Measurements from ENCODE around the gene MC1R. TPM values are rescaled to one million over a fixed set of nuclear protein-coding genes. Genes with fewer than 3 reads are reported as not detected.

The MC1R gene
- total and polyA plus RNA-seq, 2 experiments from 2014 or later = 0.74 to 4.3 TPM

GRCh38 chr16:89920723-89921122, 2.1 kb downstream of the MC1R start:
- Histone ChIP-seq H3K36me3 (ENCODE audit: insufficient read depth) (no peaks in the 10 kb centered on the region), H2AFZ (no peak overlapping the region), H3K79me2 (replicated peaks; ENCODE audit: insufficient read depth) (no peaks in the 10 kb centered on the region), H3K27ac (ENCODE audit: low read depth) (no peak overlapping the region), H3K4me3 (no peak overlapping the region; the same call in 1 of the 2 replicates), H3F3A (replicated peaks; ENCODE audit: low read depth) (peaks cover 17% of the 10 kb centered on the region), H3K27me3 (ENCODE audit: insufficient read depth) (peaks cover 25% of the 10 kb centered on the region), H3K4me1 (ENCODE audit: insufficient read depth) (peaks cover 35% of the 10 kb centered on the region), H3K9me2 (ENCODE audit: insufficient read depth) (no peaks in the 10 kb centered on the region), H3K4me2 (peak overlapping the region; percentile 92), H4K20me1 (replicated peaks; ENCODE audit: insufficient read depth) (no peaks in the 10 kb centered on the region; the same call in 1 of the 2 replicates)
- Mint-ChIP-seq H3K27ac (no peak overlapping the region), H3K27me3 (ENCODE audit: insufficient read depth, low read depth, poor library complexity) (peaks cover 56% of the 10 kb centered on the region), H3K4me3 (no peak overlapping the region), H3K9me3 (peaks cover 2% of the 10 kb centered on the region; the same call in 1 of the 3 replicates), H3K4me1 (peaks cover 20% of the 10 kb centered on the region), H3K36me3 (ENCODE audit: low read depth) (no peaks in the 10 kb centered on the region)
- no peak for TF ChIP-seq ZNF331 (CRISPR knock-in tag; IDR thresholded peaks at IDR 0.05; ENCODE audit: low read depth)
- no peak for TF ChIP-seq EZH2phosphoT487 (IDR thresholded peaks at IDR 0.05; ENCODE audit: unreplicated experiment)
- TF ChIP-seq ZNF114 (CRISPR knock-in tag; IDR thresholded peaks at IDR 0.05) = no peak
- TF ChIP-seq REST (IDR thresholded peaks at IDR 0.05; ENCODE audit: unreplicated experiment) = no peak
- TF ChIP-seq ETS1 (IDR thresholded peaks at IDR 0.05) = no peak
- no peak for TF ChIP-seq JUNB (IDR thresholded peaks at IDR 0.05; ENCODE audit: unreplicated experiment)
- TF ChIP-seq CTCF (conservative IDR thresholded peaks at IDR 0.05; ENCODE audit: low read depth in 2 of 2) = no peak
- no peak for TF ChIP-seq CREB1 (CRISPR knock-in tag; IDR thresholded peaks at IDR 0.05; ENCODE audit: low read depth)
- TF ChIP-seq, protein P1, sequence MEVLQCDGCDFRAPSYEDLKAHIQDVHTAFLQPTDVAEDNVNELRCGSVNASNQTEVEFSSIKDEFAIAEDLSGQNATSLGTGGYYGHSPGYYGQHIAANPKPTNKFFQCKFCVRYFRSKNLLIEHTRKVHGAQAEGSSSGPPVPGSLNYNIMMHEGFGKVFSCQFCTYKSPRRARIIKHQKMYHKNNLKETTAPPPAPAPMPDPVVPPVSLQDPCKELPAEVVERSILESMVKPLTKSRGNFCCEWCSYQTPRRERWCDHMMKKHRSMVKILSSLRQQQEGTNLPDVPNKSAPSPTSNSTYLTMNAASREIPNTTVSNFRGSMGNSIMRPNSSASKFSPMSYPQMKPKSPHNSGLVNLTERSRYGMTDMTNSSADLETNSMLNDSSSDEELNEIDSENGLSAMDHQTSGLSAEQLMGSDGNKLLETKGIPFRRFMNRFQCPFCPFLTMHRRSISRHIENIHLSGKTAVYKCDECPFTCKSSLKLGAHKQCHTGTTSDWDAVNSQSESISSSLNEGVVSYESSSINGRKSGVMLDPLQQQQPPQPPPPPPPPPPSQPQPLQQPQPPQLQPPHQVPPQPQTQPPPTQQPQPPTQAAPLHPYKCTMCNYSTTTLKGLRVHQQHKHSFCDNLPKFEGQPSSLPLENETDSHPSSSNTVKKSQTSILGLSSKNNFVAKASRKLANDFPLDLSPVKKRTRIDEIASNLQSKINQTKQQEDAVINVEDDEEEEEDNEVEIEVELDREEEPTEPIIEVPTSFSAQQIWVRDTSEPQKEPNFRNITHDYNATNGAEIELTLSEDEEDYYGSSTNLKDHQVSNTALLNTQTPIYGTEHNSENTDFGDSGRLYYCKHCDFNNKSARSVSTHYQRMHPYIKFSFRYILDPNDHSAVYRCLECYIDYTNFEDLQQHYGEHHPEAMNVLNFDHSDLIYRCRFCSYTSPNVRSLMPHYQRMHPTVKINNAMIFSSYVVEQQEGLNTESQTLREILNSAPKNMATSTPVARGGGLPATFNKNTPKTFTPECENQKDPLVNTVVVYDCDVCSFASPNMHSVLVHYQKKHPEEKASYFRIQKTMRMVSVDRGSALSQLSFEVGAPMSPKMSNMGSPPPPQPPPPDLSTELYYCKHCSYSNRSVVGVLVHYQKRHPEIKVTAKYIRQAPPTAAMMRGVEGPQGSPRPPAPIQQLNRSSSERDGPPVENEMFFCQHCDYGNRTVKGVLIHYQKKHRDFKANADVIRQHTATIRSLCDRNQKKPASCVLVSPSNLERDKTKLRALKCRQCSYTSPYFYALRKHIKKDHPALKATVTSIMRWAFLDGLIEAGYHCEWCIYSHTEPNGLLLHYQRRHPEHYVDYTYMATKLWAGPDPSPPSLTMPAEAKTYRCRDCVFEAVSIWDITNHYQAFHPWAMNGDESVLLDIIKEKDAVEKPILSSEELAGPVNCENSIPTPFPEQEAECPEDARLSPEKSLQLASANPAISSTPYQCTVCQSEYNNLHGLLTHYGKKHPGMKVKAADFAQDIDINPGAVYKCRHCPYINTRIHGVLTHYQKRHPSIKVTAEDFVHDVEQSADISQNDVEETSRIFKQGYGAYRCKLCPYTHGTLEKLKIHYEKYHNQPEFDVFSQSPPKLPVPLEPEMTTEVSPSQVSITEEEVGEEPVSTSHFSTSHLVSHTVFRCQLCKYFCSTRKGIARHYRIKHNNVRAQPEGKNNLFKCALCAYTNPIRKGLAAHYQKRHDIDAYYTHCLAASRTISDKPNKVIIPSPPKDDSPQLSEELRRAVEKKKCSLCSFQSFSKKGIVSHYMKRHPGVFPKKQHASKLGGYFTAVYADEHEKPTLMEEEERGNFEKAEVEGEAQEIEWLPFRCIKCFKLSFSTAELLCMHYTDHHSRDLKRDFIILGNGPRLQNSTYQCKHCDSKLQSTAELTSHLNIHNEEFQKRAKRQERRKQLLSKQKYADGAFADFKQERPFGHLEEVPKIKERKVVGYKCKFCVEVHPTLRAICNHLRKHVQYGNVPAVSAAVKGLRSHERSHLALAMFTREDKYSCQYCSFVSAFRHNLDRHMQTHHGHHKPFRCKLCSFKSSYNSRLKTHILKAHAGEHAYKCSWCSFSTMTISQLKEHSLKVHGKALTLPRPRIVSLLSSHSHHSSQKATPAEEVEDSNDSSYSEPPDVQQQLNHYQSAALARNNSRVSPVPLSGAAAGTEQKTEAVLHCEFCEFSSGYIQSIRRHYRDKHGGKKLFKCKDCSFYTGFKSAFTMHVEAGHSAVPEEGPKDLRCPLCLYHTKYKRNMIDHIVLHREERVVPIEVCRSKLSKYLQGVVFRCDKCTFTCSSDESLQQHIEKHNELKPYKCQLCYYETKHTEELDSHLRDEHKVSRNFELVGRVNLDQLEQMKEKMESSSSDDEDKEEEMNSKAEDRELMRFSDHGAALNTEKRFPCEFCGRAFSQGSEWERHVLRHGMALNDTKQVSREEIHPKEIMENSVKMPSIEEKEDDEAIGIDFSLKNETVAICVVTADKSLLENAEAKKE (CRISPR knock-in tag; IDR thresholded peaks at IDR 0.05) = no peak
- TF ChIP-seq NANOG (IDR thresholded peaks at IDR 0.05; ENCODE audit: borderline replicate concordance) = no peak
- no peak for TF ChIP-seq POLR2AphosphoS5 (IDR thresholded peaks at IDR 0.05; ENCODE audit: low read depth)
- no peak for TF ChIP-seq STAT1 (IDR thresholded peaks at IDR 0.05; ENCODE audit: unreplicated experiment)
- TF ChIP-seq EZH2 (IDR thresholded peaks at IDR 0.05; ENCODE audit: low read depth, unreplicated experiment) = no peak
- no peak for ATAC-seq
- no peak for DNase-seq (ENCODE audit: low spot score)

All from GM23338 (cell line).